Measurements from ENCODE around the gene SLC24A3. TPM values are rescaled to one million over a fixed set of nuclear protein-coding genes. Genes with fewer than 3 reads are reported as not detected.

The SLC24A3 gene
- total RNA-seq, 2 experiments from 2014 or later: not detected

DNA sequence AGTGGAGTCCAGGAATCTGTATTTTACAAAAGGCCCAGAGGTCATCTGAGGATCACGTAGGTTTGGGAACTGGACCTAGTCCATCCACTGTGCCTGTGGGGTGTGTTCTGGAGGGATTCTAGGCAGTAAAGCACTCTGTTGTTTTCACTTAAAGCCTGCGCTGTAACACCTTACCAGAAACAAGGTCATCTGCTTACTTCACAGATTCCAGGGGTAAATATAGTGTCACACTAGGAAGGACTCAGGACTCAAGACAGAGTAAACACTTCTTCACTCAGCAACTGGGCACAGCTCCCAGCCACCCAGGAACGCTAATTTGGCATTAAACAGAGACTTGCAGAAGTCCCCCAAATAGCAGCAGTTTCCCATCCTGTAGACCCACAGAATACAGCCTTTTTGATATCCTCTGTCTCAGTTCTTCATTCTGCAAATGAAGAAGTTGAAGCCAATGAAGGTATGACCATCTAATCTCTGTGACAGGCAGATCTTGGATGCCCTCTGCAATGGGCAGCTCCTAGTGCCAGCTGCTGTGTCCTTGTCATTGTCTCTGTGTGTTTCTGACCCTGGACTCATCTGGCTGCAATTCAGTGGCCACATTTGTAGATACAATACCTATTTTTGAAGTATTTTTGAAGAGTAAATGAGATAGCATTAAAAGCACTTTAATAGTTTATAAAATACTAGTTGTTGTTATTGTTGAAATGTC lies 129.1 kb downstream of the SLC24A3 start:
- Histone ChIP-seq H3K4me3 (ENCODE audit: low read depth, low read length, poor library complexity, severe bottlenecking) (no peak overlapping the region), H3K27ac (ENCODE audit: low read depth, low read length, poor library complexity, severe bottlenecking) (no peak overlapping the region), H3K4me1 (ENCODE audit: insufficient read depth, low read length, poor library complexity, severe bottlenecking) (no peaks in the 10 kb centered on the region), H3K36me3 (ENCODE audit: insufficient read depth, low read length) (no peaks in the 10 kb centered on the region), H2AFZ (ENCODE audit: low read length) (no peak overlapping the region), H3K9me2 (ENCODE audit: insufficient read depth, low read length) (no peaks in the 10 kb centered on the region), H3K79me2 (ENCODE audit: insufficient read depth, low read depth, low read length) (no peaks in the 10 kb centered on the region), H3K9me3 (ENCODE audit: low read length) (no peaks in the 10 kb centered on the region), H3K4me2 (ENCODE audit: low read length) (no peak overlapping the region), H4K20me1 (ENCODE audit: insufficient read depth, low read length) (no peaks in the 10 kb centered on the region)
- ChIA-PET CTCF (ENCODE audit: unreplicated experiment) (no interaction called here), POLR2A (no interaction called here)
- intact Hi-C loops (cut with micrococcal nuclease; ENCODE audit: unreplicated experiment): no loop called here
- TF ChIP-seq, protein P1, sequence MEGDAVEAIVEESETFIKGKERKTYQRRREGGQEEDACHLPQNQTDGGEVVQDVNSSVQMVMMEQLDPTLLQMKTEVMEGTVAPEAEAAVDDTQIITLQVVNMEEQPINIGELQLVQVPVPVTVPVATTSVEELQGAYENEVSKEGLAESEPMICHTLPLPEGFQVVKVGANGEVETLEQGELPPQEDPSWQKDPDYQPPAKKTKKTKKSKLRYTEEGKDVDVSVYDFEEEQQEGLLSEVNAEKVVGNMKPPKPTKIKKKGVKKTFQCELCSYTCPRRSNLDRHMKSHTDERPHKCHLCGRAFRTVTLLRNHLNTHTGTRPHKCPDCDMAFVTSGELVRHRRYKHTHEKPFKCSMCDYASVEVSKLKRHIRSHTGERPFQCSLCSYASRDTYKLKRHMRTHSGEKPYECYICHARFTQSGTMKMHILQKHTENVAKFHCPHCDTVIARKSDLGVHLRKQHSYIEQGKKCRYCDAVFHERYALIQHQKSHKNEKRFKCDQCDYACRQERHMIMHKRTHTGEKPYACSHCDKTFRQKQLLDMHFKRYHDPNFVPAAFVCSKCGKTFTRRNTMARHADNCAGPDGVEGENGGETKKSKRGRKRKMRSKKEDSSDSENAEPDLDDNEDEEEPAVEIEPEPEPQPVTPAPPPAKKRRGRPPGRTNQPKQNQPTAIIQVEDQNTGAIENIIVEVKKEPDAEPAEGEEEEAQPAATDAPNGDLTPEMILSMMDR (conservative IDR thresholded peaks at IDR 0.05; ENCODE audit: low read length): no peak
- TF ChIP-seq EZH2phosphoT487 (IDR thresholded peaks at IDR 0.05; ENCODE audit: borderline replicate concordance, low read depth, low read length): no peak
- no peak for DNase-seq (ENCODE audit: low spot score)
- BruUV-seq (replicated peaks): no TSS peak

DNA sequence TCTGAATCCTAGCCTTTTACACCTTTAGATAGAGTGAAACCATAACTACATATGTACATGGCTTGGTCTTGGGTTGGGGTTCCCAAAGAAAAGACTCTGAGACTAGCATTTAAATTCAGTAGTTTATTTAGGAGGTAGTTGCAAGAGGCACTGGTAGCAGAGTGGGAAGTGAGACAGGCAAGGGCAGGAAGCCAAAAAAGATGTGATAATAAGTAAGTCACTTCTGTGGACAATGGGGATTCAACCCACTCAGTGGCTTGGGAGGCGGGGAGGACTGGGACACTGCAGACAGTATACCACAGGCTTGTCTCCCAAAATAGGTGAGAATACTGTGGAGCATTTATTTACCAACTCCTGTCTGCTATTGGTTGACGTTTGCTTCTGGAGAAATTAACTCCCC lies 131.9 kb downstream of the SLC24A3 start:
- Histone ChIP-seq H2AFZ (ENCODE audit: low read length) (no peak overlapping the region), H3K79me2 (ENCODE audit: insufficient read depth, low read depth, low read length) (no peaks in the 10 kb centered on the region), H3K9me3 (ENCODE audit: low read length) (no peaks in the 10 kb centered on the region), H3K9me2 (ENCODE audit: insufficient read depth, low read length) (no peaks in the 10 kb centered on the region), H3K36me3 (ENCODE audit: insufficient read depth, low read length) (no peaks in the 10 kb centered on the region), H3K4me3 (ENCODE audit: low read depth, low read length, poor library complexity, severe bottlenecking) (no peak overlapping the region), H3K27ac (ENCODE audit: low read depth, low read length, poor library complexity, severe bottlenecking) (no peak overlapping the region), H3K4me1 (ENCODE audit: insufficient read depth, low read length, poor library complexity, severe bottlenecking) (no peaks in the 10 kb centered on the region), H4K20me1 (ENCODE audit: insufficient read depth, low read length) (no peaks in the 10 kb centered on the region), H3K4me2 (ENCODE audit: low read length) (no peak overlapping the region)
- BruUV-seq (replicated peaks): no TSS peak
- DNase-seq (ENCODE audit: low spot score): no peak
- CTCF ChIA-PET (ENCODE audit: unreplicated experiment): no interaction called here
- TF ChIP-seq, protein P1 (conservative IDR thresholded peaks at IDR 0.05; ENCODE audit: low read length): no peak
- no peak for TF ChIP-seq EZH2phosphoT487 (IDR thresholded peaks at IDR 0.05; ENCODE audit: borderline replicate concordance, low read depth, low read length)
- intact Hi-C loops (cut with micrococcal nuclease; ENCODE audit: unreplicated experiment): no loop called here
- POLR2A ChIA-PET: no interaction called here

DNA sequence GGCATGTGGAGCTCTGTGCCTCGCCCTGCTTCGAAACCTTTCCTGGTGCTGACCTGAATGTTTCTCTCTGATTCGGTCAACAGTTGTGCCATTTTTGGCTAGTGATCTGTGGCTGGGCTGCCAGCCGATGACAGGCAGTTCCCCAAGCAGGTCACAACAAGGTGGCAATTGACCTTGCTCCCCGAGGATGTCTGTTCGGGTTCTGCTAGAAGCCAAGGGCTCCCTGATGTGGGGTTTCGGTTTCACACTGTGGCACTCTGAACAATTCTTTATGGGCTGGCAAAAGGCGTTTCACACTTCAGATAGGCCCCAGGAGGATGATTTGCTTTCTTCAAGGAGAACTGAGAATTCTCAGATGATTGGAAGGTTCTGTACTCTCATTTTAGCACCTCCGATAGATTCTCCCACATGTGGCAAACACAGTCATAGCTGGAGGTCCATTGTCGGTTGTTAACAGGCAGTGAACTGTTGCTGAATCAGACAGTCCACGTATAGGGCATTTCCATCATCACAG lies 135.6 kb downstream of the SLC24A3 start:
- intact Hi-C loops (cut with micrococcal nuclease; ENCODE audit: unreplicated experiment): no loop called here
- Histone ChIP-seq H4K20me1 (ENCODE audit: insufficient read depth, low read length) (no peaks in the 10 kb centered on the region), H3K4me1 (ENCODE audit: insufficient read depth, low read length, poor library complexity, severe bottlenecking) (no peaks in the 10 kb centered on the region), H3K9me2 (ENCODE audit: insufficient read depth, low read length) (no peaks in the 10 kb centered on the region), H3K4me3 (ENCODE audit: low read depth, low read length, poor library complexity, severe bottlenecking) (no peak overlapping the region), H3K27ac (ENCODE audit: low read depth, low read length, poor library complexity, severe bottlenecking) (no peak overlapping the region), H3K9me3 (ENCODE audit: low read length) (no peaks in the 10 kb centered on the region), H3K4me2 (ENCODE audit: low read length) (no peak overlapping the region), H3K36me3 (ENCODE audit: insufficient read depth, low read length) (no peaks in the 10 kb centered on the region), H2AFZ (ENCODE audit: low read length) (no peak overlapping the region), H3K79me2 (ENCODE audit: insufficient read depth, low read depth, low read length) (no peaks in the 10 kb centered on the region)
- CTCF ChIA-PET (ENCODE audit: unreplicated experiment): no interaction called here
- DNase-seq (ENCODE audit: low spot score): no peak
- POLR2A ChIA-PET: no interaction called here
- no TSS peak for BruUV-seq (replicated peaks)
- TF ChIP-seq, protein P1 (conservative IDR thresholded peaks at IDR 0.05; ENCODE audit: low read length): no peak
- no peak for TF ChIP-seq EZH2phosphoT487 (IDR thresholded peaks at IDR 0.05; ENCODE audit: borderline replicate concordance, low read depth, low read length)

Data from OCI-LY7 (cell line).